Activated CD8-positive, alpha-beta memory T cell treated with anti-CD3 and anti-CD28 coated beads, Interleukin-2, amount 50 U/mL, for 4 hours (primary cell): Measurements from ENCODE around the gene ARMC5.
"Not testable (repeated sequence)": the region's sequence is repeated elsewhere in the genome, so short reads cannot be mapped to it uniquely, and the experiment has no call there.

ENCODE experiments used
- DNase-seq: peaks from one replicate; pipeline ENCODE4 v3.0.0-alpha.2; 2020

ARMC5 gene

GRCh38 chr16:31480851-31481536, 21.7 kb downstream of the ARMC5 start:
- DNase-seq, result no peak

- no peak for DNase-seq
Measured at GRCh38 chr16:31483081-31483480, 23.8 kb downstream of the ARMC5 start, which contains the start of gene SLC5A2. Gene SLC5A2, plus strand, starts transcription at chr16:31483123. Its CDS starts 14 bp downstream, at chr16:31483137.

- DNase-seq, result not testable (repeated sequence)
Measured at GRCh38 chr16:31484048-31484447, 24.7 kb downstream of the ARMC5 start.

- DNase-seq, result no peak
Measured at GRCh38 chr16:31484491-31485171, 25.3 kb downstream of the ARMC5 start.

- DNase-seq, result no peak
Measured at GRCh38 chr16:31485571-31485970, 26.3 kb downstream of the ARMC5 start.

GRCh38 chr16:31486045-31486444, 26.7 kb downstream of the ARMC5 start:
- no peak for DNase-seq

GRCh38 chr16:31487071-31487719, 27.9 kb downstream of the ARMC5 start:
- no peak for DNase-seq

GRCh38 chr16:31487720-31488467, 28.6 kb downstream of the ARMC5 start:
- peak; percentile 76 for DNase-seq

- DNase-seq, result no peak
Measured at GRCh38 chr16:31488468-31489297, 29.4 kb downstream of the ARMC5 start.

- DNase-seq, result no peak
Measured at GRCh38 chr16:31489298-31489564, 29.9 kb downstream of the ARMC5 start.

GRCh38 chr16:31489616-31490584, 30.6 kb downstream of the ARMC5 start:
- DNase-seq, result no peak

GRCh38 chr16:31491778-31492418, 32.6 kb downstream of the ARMC5 start:
- no peak for DNase-seq

- DNase-seq, result no peak
Measured at GRCh38 chr16:31493506-31494125, 34.3 kb downstream of the ARMC5 start.

GRCh38 chr16:31496670-31497069, 37.4 kb downstream of the ARMC5 start:
- no peak for DNase-seq

- DNase-seq, result no peak
Measured at GRCh38 chr16:31498493-31498892, 39.2 kb downstream of the ARMC5 start.

- DNase-seq, result no peak
Measured at GRCh38 chr16:31499928-31500327, 40.6 kb downstream of the ARMC5 start.

- no peak for DNase-seq
Measured at GRCh38 chr16:31501226-31501965, 42.1 kb downstream of the ARMC5 start.

- no peak for DNase-seq
Measured at GRCh38 chr16:31501966-31502348, 42.7 kb downstream of the ARMC5 start.

GRCh38 chr16:31502981-31503380, 43.7 kb downstream of the ARMC5 start:
- no peak for DNase-seq

- DNase-seq, result not testable (repeated sequence)
Measured at GRCh38 chr16:31503555-31503954, 44.3 kb downstream of the ARMC5 start.
